Endothelial cell of umbilical vein (primary cell): Measurements from ENCODE around the gene DYNC2LI1. TPM values are rescaled to one million over a fixed set of nuclear protein-coding genes. Genes with fewer than 3 reads are reported as not detected.

Experiments
- BruUV-seq: library from RNA; stranded (reverse); fragments of 400-500 nt; replicated peaks from 2 replicates; lab custom pipeline; 2021; lab: Mats Ljungman, UMichigan
- CTCF ChIA-PET: fragments of 300-600, 350-600 bp; sonication (Branson Sonifier 250); formaldehyde crosslinking; loops from one replicate; lab custom pipeline; 2021; ENCODE audit warnings: antibody characterized with exemption, inconsistent platforms; lab: Charles Lee
- POLR2A ChIA-PET: fragments of 300-600, 350-600 bp; sonication (Branson Sonifier 250); formaldehyde crosslinking; loops from one replicate; lab custom pipeline; 2021; ENCODE audit warnings: antibody characterized with exemption, inconsistent platforms; lab: Charles Lee
- DNase-seq: peaks from one replicate; pipeline ENCODE4 v3.0.0-alpha.2; 2011; ENCODE audit warnings: low read depth, low spot score
- FAIRE-seq: peaks from 2 replicates; lab custom pipeline; 2011; peaks lifted over from hg19 to GRCh38; lab: Jason Lieb, UNC
- H2AFZ ChIP-seq: 2 replicates; pipeline ENCODE4 v1.6.0; 2012; ENCODE audit warnings: low read depth, low read length, control low read depth, inconsistent platforms
- H3K27ac ChIP-seq: 2 replicates; pipeline ENCODE4 v1.5.1; 2011; ENCODE audit warnings: low read depth, mild to moderate bottlenecking, control low read depth, low read length, moderate library complexity; ENCODE audit not compliant: insufficient read depth
- H3K27me3 ChIP-seq, 2 experiments: 2 replicates each; pipeline versions ENCODE4 v1.6.0 to v1.6.1; 2011; ENCODE audit warnings: low read length in 2 of 2, mixed read lengths in 1 of 2; ENCODE audit not compliant: control insufficient read depth in 2 of 2, insufficient read depth in 2 of 2
- H3K36me3 ChIP-seq, 2 experiments: 2 replicates in 1 of 2; 3 replicates in 1 of 2; pipeline ENCODE4 v1.5.1; 2011; ENCODE audit warnings: low read length in 2 of 2, mild to moderate bottlenecking in 1 of 2, moderate library complexity in 1 of 2; ENCODE audit not compliant: control insufficient read depth in 2 of 2, insufficient read depth in 2 of 2; ENCODE audit errors: extremely low read depth in 1 of 2
- H3K4me1 ChIP-seq: 3 replicates; pipeline ENCODE4 v1.5.1; 2011; ENCODE audit warnings: mild to moderate bottlenecking, low read length; ENCODE audit not compliant: control insufficient read depth, insufficient read depth; ENCODE audit errors: extremely low read depth
- H3K4me2 ChIP-seq: 2 replicates; pipeline ENCODE4 v1.6.1; 2011; ENCODE audit warnings: low read length, control low read depth, mixed read lengths; ENCODE audit not compliant: insufficient read depth
- H3K4me3 ChIP-seq, 3 experiments: fragments of 200-600 bp in 1 of 3; sonication (generic), shearing (Covaris generic) in 1 of 3; replicated peaks in 1 of 3; 2 replicates each; pipeline ENCODE4 v1.5.1; 2011 to 2016; ENCODE audit warnings: control low read depth in 3 of 3, low read length in 3 of 3, mild to moderate bottlenecking in 2 of 3, inconsistent platforms in 1 of 3, low read depth in 1 of 3, moderate library complexity in 1 of 3; ENCODE audit not compliant: insufficient read depth in 1 of 3
- H3K79me2 ChIP-seq: 2 replicates; pipeline ENCODE4 v1.6.0; 2012; ENCODE audit warnings: low read length, inconsistent platforms; ENCODE audit not compliant: control insufficient read depth, insufficient read depth
- H3K9ac ChIP-seq: replicated peaks from 2 replicates; pipeline ENCODE3; 2011; ENCODE audit warnings: low read length, control low read depth; ENCODE audit not compliant: insufficient read depth; ENCODE audit errors: extremely low read depth
- H3K9me1 ChIP-seq: replicated peaks from 3 replicates; pipeline ENCODE4 v1.6.0; 2011; ENCODE audit warnings: mild to moderate bottlenecking, low read length; ENCODE audit not compliant: control insufficient read depth, insufficient read depth; ENCODE audit errors: extremely low read depth
- H3K9me3 ChIP-seq: replicated peaks from 2 replicates; pipeline ENCODE4 v1.5.1; 2012; ENCODE audit warnings: low read length, inconsistent platforms; ENCODE audit not compliant: control insufficient read depth, insufficient read depth
- H4K20me1 ChIP-seq: replicated peaks from 2 replicates; pipeline ENCODE3; 2011; ENCODE audit warnings: mild to moderate bottlenecking, low read length; ENCODE audit not compliant: control insufficient read depth, insufficient read depth; ENCODE audit errors: extremely low read depth
- EZH2 ChIP-seq: IDR thresholded peaks from 2 replicates; pipeline ENCODE4 v1.6.1; 2012; ENCODE audit warnings: borderline replicate concordance, low read depth, mild to moderate bottlenecking, moderate library complexity, low read length, inconsistent platforms; ENCODE audit not compliant: severe bottlenecking
- FOS ChIP-seq: IDR thresholded peaks from 2 replicates; pipeline ENCODE4 v1.6.1; 2011; ENCODE audit warnings: mild to moderate bottlenecking, low read length, moderate library complexity, borderline replicate concordance; ENCODE audit not compliant: insufficient read depth
- GATA2 ChIP-seq: IDR thresholded peaks from 2 replicates; pipeline ENCODE4 v1.7.0; 2011; ENCODE audit warnings: low read depth, mild to moderate bottlenecking, moderate library complexity, mixed read lengths, low read length; ENCODE audit not compliant: insufficient read length, insufficient read depth
- JUN ChIP-seq: IDR thresholded peaks from 2 replicates; pipeline ENCODE4 v1.6.1; 2011; ENCODE audit warnings: borderline replicate concordance, low read depth; ENCODE audit not compliant: insufficient read length, insufficient read depth
- MYC ChIP-seq: IDR thresholded peaks from one replicate; pipeline ENCODE4 v1.6.1; 2011; ENCODE audit warnings: mild to moderate bottlenecking, low read depth, low read length
- POLR2A ChIP-seq: IDR thresholded peaks from 2 replicates; pipeline ENCODE4 v1.6.1; 2012; ENCODE audit warnings: low read depth, mild to moderate bottlenecking, control low read depth, low read length
- POLR2AphosphoS5 ChIP-seq: IDR thresholded peaks from 2 replicates; pipeline ENCODE4 v1.6.1; 2012; ENCODE audit warnings: low read depth, mild to moderate bottlenecking, control low read depth, low read length, moderate library complexity; ENCODE audit not compliant: insufficient read depth
- dilution Hi-C: fragments of 300-500 bp; cut with MboI; formaldehyde crosslinking; loops from one replicate; pipeline ENCODE4 v1.15.0; 2019; ENCODE audit warnings: low sequenced_read_pairs; ENCODE audit not compliant: extremely low pct_ligation_motif_present
- intact Hi-C: fragments of 100-400 bp; cut with micrococcal nuclease; formaldehyde crosslinking; loops from one replicate; pipeline ENCODE4 v1.10.0; 2022
- polyA plus RNA-seq, 4 experiments: library from polyadenylated mRNA; depleted of rRNA in 3 of 4; stranded (reverse) in 3 of 4; unstranded in 1 of 4; fragments of >200 nt; gene quantifications; 2 replicates each; pipeline versions ENCODE4 v1.2.1 to v1.2.3, GENCODE V29; 2011 to 2012; ENCODE audit warnings: missing spikeins in 1 of 4
- total RNA-seq: library from RNA; stranded (reverse); gene quantifications from 2 replicates; pipeline ENCODE4 v1.2.3, GENCODE V29; 2021
- TF ChIP-seq, protein P1 (sequence below): IDR thresholded peaks from 2 replicates; pipeline ENCODE4 v1.6.1; 2011; ENCODE audit not compliant: insufficient read depth, insufficient read length
- TF ChIP-seq, protein P2 (sequence below), 2 donors: IDR thresholded peaks; 1 replicate in 1 of 2; 2 replicates in 1 of 2; pipeline ENCODE4 v1.5.1; 2011; ENCODE audit warnings: low read length in 2 of 2, mild to moderate bottlenecking in 2 of 2, moderate library complexity in 2 of 2, control low read depth in 1 of 2, inconsistent platforms in 1 of 2, low read depth in 1 of 2; ENCODE audit not compliant: insufficient read depth in 1 of 2; ENCODE audit errors: extremely low read depth in 1 of 2

Gene DYNC2LI1
- total and polyA plus RNA-seq, 2 donors (not counting 3 experiments of a cell fraction or from before 2014, with no cell fraction given), result 4.2 to 8.7 TPM

DNA sequence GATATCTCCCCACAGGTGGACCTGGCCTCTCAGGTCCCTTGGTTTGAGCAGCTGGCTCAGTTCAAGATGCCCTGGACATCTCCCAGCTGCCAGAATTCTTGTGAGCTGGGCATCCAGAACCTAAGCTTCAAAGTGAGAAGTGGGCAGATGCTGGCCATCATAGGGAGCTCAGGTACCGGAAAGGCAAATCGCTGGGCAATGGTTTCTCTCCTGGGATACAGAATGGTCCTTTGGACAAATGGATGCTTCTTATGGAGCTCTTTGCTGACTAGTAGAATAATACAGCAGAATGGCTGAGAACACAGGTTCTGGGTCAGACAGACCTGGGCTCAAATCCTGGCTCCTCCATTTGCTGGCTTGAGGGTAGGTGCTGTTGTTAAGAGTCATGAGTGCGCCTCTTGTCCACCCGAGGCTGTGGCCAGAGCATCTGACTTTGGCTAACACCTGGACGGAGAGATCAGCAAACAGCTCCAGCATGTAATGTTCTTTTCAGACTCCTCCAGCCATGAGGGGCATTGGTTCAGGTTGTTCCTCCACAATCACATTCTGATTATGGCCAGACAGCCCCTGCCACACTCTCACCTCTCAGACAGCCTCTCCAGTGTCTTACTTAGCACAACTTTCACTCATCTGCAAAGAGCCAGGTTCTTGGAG lies 72.4 kb downstream of the DYNC2LI1 start:
- Histone ChIP-seq H3K79me2 (no peaks in the 10 kb centered on the region), H3K4me1 (no peaks in the 10 kb centered on the region), H3K27ac (no peak overlapping the region), H3K9me1 (no peaks in the 10 kb centered on the region), H4K20me1 (no peaks in the 10 kb centered on the region), H3K9ac (no peak overlapping the region), H3K4me3 (no peak overlapping the region), H3K4me2 (no peak overlapping the region), H2AFZ (no peak overlapping the region), H3K36me3 (no peaks in the 10 kb centered on the region), H3K27me3 (peaks cover 6 to 7% of the 10 kb centered on the region in 2 experiments), H3K9me3 (no peaks in the 10 kb centered on the region)
- POLR2A ChIA-PET, result interaction anchor here (0.7 kb wide), 1 partner anchor 19 kb away, joined by 6 read pairs; no protein-coding TSS in a partner anchor
- TF ChIP-seq MYC, result no peak
- DNase-seq (no peak), FAIRE-seq (no peak)
- no TSS peak for BruUV-seq
- dilution Hi-C loops (no loop called here), intact Hi-C loops (no loop called here)
- CTCF ChIA-PET, result interaction anchor here (1.3 kb wide), 1 partner anchor 17 kb away, joined by 3 read pairs; no protein-coding TSS in a partner anchor

DNA sequence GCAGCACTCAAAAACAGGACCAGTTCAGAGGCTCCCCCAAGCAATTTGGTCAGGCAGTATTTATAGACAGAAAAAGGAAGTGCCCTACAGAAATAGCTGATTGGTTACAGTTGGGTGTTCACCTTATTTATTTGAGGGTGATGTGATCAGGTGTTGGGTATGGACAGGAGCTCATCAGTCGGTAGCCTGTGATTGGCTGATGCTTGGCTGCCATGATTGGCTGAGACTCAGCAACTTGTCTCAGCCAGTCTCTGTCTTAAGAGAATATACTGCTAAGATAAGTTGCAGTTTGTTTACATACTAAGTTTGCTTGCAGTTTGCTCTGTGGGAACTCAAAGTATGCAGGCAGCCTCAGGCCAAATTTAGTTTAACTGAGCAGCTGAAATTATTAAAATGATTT lies 74.4 kb downstream of the DYNC2LI1 start:
- Histone ChIP-seq H3K4me2 (no peak overlapping the region), H3K79me2 (no peaks in the 10 kb centered on the region), H3K4me3 (no peak overlapping the region), H2AFZ (no peak overlapping the region), H4K20me1 (no peaks in the 10 kb centered on the region), H3K9ac (no peak overlapping the region), H3K36me3 (no peaks in the 10 kb centered on the region), H3K9me1 (no peaks in the 10 kb centered on the region), H3K9me3 (no peaks in the 10 kb centered on the region), H3K27me3 (peaks cover 4 to 5% of the 10 kb centered on the region in 2 experiments), H3K4me1 (no peaks in the 10 kb centered on the region), H3K27ac (no peak overlapping the region)
- BruUV-seq, result no TSS peak
- DNase-seq (no peak), FAIRE-seq (no peak)
- intact Hi-C loops (no loop called here), dilution Hi-C loops (no loop called here)
- POLR2A ChIA-PET, result interaction anchor here (0.7 kb wide), 1 partner anchor 47 kb away, joined by 9 read pairs; no protein-coding TSS in a partner anchor
- TF ChIP-seq, protein P1, sequence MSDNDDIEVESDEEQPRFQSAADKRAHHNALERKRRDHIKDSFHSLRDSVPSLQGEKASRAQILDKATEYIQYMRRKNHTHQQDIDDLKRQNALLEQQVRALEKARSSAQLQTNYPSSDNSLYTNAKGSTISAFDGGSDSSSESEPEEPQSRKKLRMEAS, result no peak
- no peak for TF ChIP-seq POLR2A
- TF ChIP-seq POLR2AphosphoS5, result no peak
- TF ChIP-seq FOS, result no peak
- TF ChIP-seq EZH2, result no peak
- TF ChIP-seq GATA2, result no peak
- no peak for TF ChIP-seq MYC
- TF ChIP-seq JUN, result no peak
- TF ChIP-seq, protein P2, sequence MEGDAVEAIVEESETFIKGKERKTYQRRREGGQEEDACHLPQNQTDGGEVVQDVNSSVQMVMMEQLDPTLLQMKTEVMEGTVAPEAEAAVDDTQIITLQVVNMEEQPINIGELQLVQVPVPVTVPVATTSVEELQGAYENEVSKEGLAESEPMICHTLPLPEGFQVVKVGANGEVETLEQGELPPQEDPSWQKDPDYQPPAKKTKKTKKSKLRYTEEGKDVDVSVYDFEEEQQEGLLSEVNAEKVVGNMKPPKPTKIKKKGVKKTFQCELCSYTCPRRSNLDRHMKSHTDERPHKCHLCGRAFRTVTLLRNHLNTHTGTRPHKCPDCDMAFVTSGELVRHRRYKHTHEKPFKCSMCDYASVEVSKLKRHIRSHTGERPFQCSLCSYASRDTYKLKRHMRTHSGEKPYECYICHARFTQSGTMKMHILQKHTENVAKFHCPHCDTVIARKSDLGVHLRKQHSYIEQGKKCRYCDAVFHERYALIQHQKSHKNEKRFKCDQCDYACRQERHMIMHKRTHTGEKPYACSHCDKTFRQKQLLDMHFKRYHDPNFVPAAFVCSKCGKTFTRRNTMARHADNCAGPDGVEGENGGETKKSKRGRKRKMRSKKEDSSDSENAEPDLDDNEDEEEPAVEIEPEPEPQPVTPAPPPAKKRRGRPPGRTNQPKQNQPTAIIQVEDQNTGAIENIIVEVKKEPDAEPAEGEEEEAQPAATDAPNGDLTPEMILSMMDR (IDR thresholded peaks at IDR 0.05; ENCODE audit: extremely low read depth in 1 of 2, insufficient read depth in 1 of 2, low read depth in 1 of 2, low read length in 2 of 2), result no peak
- CTCF ChIA-PET, result interaction anchor here (2.7 kb wide), 1 partner anchor 29 kb away, joined by 9 read pairs; no protein-coding TSS in a partner anchor
